GM12872 (cell line): ENCODE results near the gene GNB3.

Experiments used
- TF ChIP-seq, protein P1 (sequence below): IDR thresholded peaks from 3 replicates; pipeline ENCODE4 v1.5.1; 2011; ENCODE audit warnings: low read depth, mild to moderate bottlenecking, low read length, moderate library complexity; ENCODE audit not compliant: insufficient read depth

The GNB3 gene

GRCh38 chr12:6819106-6820030, 21.4 kb upstream of the GNB3 start:
- TF ChIP-seq, protein P1, sequence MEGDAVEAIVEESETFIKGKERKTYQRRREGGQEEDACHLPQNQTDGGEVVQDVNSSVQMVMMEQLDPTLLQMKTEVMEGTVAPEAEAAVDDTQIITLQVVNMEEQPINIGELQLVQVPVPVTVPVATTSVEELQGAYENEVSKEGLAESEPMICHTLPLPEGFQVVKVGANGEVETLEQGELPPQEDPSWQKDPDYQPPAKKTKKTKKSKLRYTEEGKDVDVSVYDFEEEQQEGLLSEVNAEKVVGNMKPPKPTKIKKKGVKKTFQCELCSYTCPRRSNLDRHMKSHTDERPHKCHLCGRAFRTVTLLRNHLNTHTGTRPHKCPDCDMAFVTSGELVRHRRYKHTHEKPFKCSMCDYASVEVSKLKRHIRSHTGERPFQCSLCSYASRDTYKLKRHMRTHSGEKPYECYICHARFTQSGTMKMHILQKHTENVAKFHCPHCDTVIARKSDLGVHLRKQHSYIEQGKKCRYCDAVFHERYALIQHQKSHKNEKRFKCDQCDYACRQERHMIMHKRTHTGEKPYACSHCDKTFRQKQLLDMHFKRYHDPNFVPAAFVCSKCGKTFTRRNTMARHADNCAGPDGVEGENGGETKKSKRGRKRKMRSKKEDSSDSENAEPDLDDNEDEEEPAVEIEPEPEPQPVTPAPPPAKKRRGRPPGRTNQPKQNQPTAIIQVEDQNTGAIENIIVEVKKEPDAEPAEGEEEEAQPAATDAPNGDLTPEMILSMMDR, result no peak

- TF ChIP-seq, protein P1, result no peak
Observed at GRCh38 chr12:6820166-6820565, 20.6 kb upstream of the GNB3 start.

DNA sequence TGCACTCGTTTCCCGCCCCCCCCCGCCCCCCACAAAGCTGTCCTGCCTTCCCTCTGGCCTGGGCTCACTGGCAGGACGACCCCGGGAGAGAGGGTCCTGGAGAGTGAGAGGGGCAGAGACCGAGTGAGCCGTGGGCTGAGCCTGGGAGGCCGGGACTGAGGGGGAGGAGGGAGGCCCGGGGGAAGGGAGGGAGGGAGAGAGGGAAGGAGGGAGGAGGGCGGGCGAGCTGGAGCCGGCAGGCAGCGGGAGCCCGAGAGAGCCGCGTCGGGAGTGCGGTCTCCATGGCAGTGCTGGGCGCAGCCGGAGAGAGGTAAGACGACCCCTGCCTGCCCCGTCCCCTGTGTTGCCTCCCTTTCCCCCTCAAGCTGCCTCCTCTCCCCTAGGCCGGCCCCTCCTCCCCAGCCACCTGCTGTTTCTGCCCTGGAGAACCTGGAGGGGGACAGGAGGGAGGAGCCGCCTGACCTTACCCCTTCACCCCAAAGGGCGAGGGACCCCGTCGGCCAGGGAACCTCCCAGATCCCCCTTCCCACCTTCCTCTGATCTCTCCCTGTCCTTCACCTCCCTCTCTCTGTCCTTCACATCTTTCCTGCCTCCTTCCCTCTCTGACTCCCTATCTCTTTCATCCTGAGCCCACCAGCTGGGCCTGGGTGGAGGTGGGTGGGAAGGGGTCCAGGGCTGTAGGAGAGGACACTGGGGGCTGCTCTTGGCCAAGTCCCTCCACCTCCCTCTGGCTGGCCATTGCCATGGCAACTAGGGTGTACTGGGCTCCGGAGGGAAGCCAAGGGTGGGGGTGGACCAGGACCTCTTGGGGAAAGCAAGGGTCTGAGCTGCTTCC, 18.9 kb upstream of the GNB3 start, which contains the start of gene GPR162:
GPR162 (plus strand) TSS at position 231 of the 835 bp plus-strand sequence. CDS start 2,078 bp downstream, outside the sequence.
- TF ChIP-seq, protein P1, result no peak

DNA sequence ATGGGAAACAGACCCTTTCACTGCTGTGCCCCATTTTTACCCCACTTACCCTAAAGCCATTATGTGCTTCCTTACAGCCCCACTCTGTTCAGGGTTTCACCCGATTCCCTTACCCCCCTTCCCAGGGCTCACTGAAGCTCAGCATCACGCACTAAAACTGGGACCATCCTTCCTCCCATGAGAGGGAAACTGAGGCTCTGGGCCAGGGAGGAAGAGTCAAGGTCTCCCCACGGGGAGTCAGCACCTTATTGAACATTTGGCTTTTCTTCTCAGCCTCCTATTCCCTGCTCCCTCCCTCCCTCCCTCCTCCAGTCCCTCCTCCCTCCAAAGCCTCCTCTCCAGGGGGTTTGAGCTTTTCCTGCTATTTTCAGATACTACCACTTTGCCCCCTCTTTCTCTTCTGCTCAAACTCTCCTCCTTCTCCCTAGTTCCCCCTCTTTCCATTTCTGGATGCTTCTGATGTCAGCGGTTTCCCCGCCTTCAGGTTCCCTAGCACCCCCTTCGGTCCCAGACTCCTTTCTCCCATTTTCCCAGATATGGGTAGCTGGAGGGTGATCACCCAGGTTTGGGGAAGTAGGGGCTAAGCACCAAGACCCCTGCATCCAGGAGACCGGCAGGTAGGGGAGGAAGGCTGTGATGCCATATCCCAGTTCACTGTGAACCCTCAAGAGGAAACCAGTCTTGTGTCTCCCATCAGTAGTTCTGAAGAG, 18.1 kb upstream of the GNB3 start:
- TF ChIP-seq, protein P1, result no peak

- TF ChIP-seq, protein P1, result no peak
Observed at GRCh38 chr12:6823182-6824084, 17.3 kb upstream of the GNB3 start.

- TF ChIP-seq, protein P1, result no peak
Observed at GRCh38 chr12:6824085-6824775, 16.5 kb upstream of the GNB3 start.
